22Rv1 (cell line): ENCODE results near the gene CEACAM1.

Source experiments
- CTCF ChIP-seq: fragments of 450-650 bp; IDR thresholded peaks from 2 replicates; pipeline ENCODE4 v1.5.1; 2017; ENCODE audit warnings: mild to moderate bottlenecking
- ZFX ChIP-seq: fragments of 450-650 bp; IDR thresholded peaks from 2 replicates; pipeline ENCODE4 v1.6.1; 2017; ENCODE audit warnings: antibody characterized with exemption, borderline replicate concordance

- TF ChIP-seq CTCF (no peak), ZFX (no peak)
Measured at GRCh38 chr19:42555317-42555716, 27.0 kb upstream of the CEACAM1 start.
